WTC11 (cell line): ENCODE measurements around the gene ERP29. TPM values are rescaled to one million over a fixed set of nuclear protein-coding genes. Genes with fewer than 3 reads are reported as not detected.
A peak's percentile ranks its signal among the peaks of the same experiment; 100 is the strongest.

Experiments used
- ATAC-seq: fragments of 200-7000 bp; cut with Tn5 transposase; 2 replicates; pipeline ENCODE4 v1.10.0; 2021; ENCODE audit warnings: mild to moderate bottlenecking, moderate library complexity
- CTCF ChIA-PET: fragments of 300-600 bp; sonication (Branson Sonifier 250); formaldehyde crosslinking; loops from one replicate; lab custom pipeline; 2021; ENCODE audit warnings: antibody characterized with exemption; lab: Charles Lee
- POLR2A ChIA-PET: fragments of 350-600 bp; sonication (Branson Sonifier 250); formaldehyde crosslinking; loops from one replicate; lab custom pipeline; 2021; ENCODE audit warnings: antibody characterized with exemption; lab: Charles Lee
- DNase-seq: peaks from one replicate; pipeline ENCODE4 v3.0.0; 2021; ENCODE audit warnings: low spot score
- H3K27ac Mint-ChIP-seq: 2 replicates; pipeline ENCODE4 v1.8.0; 2021; ENCODE audit warnings: mixed read lengths
- H3K27me3 Mint-ChIP-seq: 2 replicates; pipeline ENCODE4 v1.8.0; 2021; ENCODE audit warnings: low read depth, mild to moderate bottlenecking, moderate library complexity, mixed read lengths
- H3K36me3 Mint-ChIP-seq: 2 replicates; pipeline ENCODE4 v1.8.0; 2021; ENCODE audit warnings: mixed read lengths
- H3K4me1 Mint-ChIP-seq: 2 replicates; pipeline ENCODE4 v1.8.0; 2022; ENCODE audit warnings: mixed read lengths
- H3K4me3 Mint-ChIP-seq: 2 replicates; pipeline ENCODE4 v1.8.0; 2021; ENCODE audit warnings: mild to moderate bottlenecking, moderate library complexity, mixed read lengths
- H3K9me3 Mint-ChIP-seq: 2 replicates; pipeline ENCODE4 v1.8.0; 2021; ENCODE audit warnings: mixed read lengths
- ELF4 ChIP-seq: sonication (generic); formaldehyde crosslinking; IDR thresholded peaks from 2 replicates; pipeline ENCODE4 v1.8.1; 2022; ENCODE audit warnings: low read depth, mild to moderate bottlenecking, moderate library complexity, missing genetic modification reagents
- GTF2I ChIP-seq: fragments of 250-450 bp; sonication (Bioruptor Pico); conservative IDR thresholded peaks from 2 replicates; pipeline ENCODE4 v1.4.0; 2021; ENCODE audit warnings: mild to moderate bottlenecking
- HMGA2 ChIP-seq: fragments of 250-450 bp; sonication (Bioruptor Pico); IDR thresholded peaks from 2 replicates; pipeline ENCODE4 v1.4.0; 2021; ENCODE audit warnings: mild to moderate bottlenecking, moderate library complexity
- JUN ChIP-seq: sonication (generic); formaldehyde crosslinking; IDR thresholded peaks from 2 replicates; pipeline ENCODE4 v1.8.0; 2023; ENCODE audit warnings: mild to moderate bottlenecking, missing genetic modification reagents
- MXD4 ChIP-seq: fragments of 250-450 bp; sonication (Bioruptor Pico); IDR thresholded peaks from 2 replicates; pipeline ENCODE4 v1.8.0; 2021; ENCODE audit warnings: mild to moderate bottlenecking, moderate library complexity, borderline replicate concordance
- NFE2L1 ChIP-seq: sonication (generic); formaldehyde crosslinking; IDR thresholded peaks from 2 replicates; pipeline ENCODE4 v1.8.1; 2023; ENCODE audit warnings: missing genetic modification reagents
- NR2C2 ChIP-seq: sonication (generic); formaldehyde crosslinking; IDR thresholded peaks from 2 replicates; pipeline ENCODE4 v1.8.0; 2022; ENCODE audit warnings: mild to moderate bottlenecking, missing genetic modification reagents
- PRRX2 ChIP-seq: fragments of 250-450 bp; sonication (Bioruptor Pico); IDR thresholded peaks from 2 replicates; pipeline ENCODE4 v1.8.0; 2021; ENCODE audit warnings: mild to moderate bottlenecking
- ZNF317 ChIP-seq: sonication (generic); formaldehyde crosslinking; IDR thresholded peaks from 2 replicates; pipeline ENCODE4 v1.8.1; 2023; ENCODE audit warnings: low read depth, mild to moderate bottlenecking, moderate library complexity, missing genetic modification reagents, borderline replicate concordance
- ZNF416 ChIP-seq: fragments of 250-450 bp; sonication (Bioruptor Pico); IDR thresholded peaks from 2 replicates; pipeline ENCODE4 v1.9.0; 2021; ENCODE audit warnings: mild to moderate bottlenecking, inconsistent platforms
- ZNF423 ChIP-seq: fragments of 250-450 bp; sonication (Bioruptor Pico); IDR thresholded peaks from 2 replicates; pipeline ENCODE4 v2.1.2; 2022; ENCODE audit warnings: mild to moderate bottlenecking, moderate library complexity
- ZNF671 ChIP-seq: fragments of 250-450 bp; sonication (Bioruptor Pico); IDR thresholded peaks from 2 replicates; pipeline ENCODE4 v1.8.0; 2021; ENCODE audit warnings: mild to moderate bottlenecking
- total RNA-seq: library from RNA; stranded (reverse); gene quantifications from 3 replicates; pipeline ENCODE4 v1.2.3, GENCODE V29; 2021
- TF ChIP-seq, protein P1 (sequence below): sonication (generic); formaldehyde crosslinking; conservative IDR thresholded peaks from 2 replicates; pipeline ENCODE4 v1.8.1; 2022; ENCODE audit warnings: mild to moderate bottlenecking, missing genetic modification reagents
- TF ChIP-seq, protein P2 (sequence below): sonication (generic); formaldehyde crosslinking; IDR thresholded peaks from 2 replicates; pipeline ENCODE4 v1.8.0; 2022; ENCODE audit warnings: mild to moderate bottlenecking, missing genetic modification reagents
- TF ChIP-seq, protein P3 (sequence below): fragments of 200-600 bp; IDR thresholded peaks from 2 replicates; pipeline ENCODE4 v1.8.0; 2022; ENCODE audit warnings: antibody characterized with exemption
- TF ChIP-seq, protein P4 (sequence below): sonication (generic); formaldehyde crosslinking; IDR thresholded peaks from 2 replicates; pipeline ENCODE4 v1.8.0; 2022; ENCODE audit warnings: mild to moderate bottlenecking, missing genetic modification reagents
- TF ChIP-seq, protein P5 (sequence below): sonication (generic); formaldehyde crosslinking; IDR thresholded peaks from 2 replicates; pipeline ENCODE4 v1.8.1; 2022; ENCODE audit warnings: mild to moderate bottlenecking, moderate library complexity, missing genetic modification reagents
- TF ChIP-seq, protein P6 (sequence below): fragments of 250-450 bp; sonication (Bioruptor Pico); conservative IDR thresholded peaks from 2 replicates; pipeline ENCODE4 v1.9.0; 2021; ENCODE audit warnings: mild to moderate bottlenecking
- TF ChIP-seq, protein P7 (sequence below): sonication (generic); formaldehyde crosslinking; IDR thresholded peaks from 2 replicates; pipeline ENCODE4 v1.8.1; 2023; ENCODE audit warnings: mild to moderate bottlenecking, moderate library complexity, missing genetic modification reagents

ERP29 gene
- total RNA-seq, 1 experiment from 2014 or later: 162 TPM

DNA sequence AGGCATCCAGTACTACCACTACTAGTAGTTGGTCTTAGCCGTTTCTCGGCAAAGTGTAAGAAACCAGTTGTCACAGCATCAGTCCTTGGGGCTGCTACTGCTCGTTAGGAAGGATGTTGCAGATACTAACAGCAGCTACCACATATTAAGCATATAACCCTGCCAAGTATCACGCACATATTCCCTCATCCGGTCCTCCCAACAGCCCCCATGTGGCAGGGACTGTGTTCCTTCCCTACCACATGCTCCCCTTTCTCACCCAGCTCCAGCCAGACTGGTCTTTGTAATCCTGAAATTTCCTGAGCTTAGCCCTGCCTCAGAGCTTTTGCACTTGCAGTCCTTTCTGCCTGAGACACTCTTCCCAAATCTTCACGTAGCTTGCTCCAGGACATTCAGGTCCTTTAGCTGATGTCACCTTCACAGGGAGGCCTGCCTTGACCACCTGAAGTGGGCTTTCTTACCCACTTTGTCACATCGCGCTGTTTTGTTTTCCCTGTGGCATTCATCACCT is 7.8 kb downstream of the ERP29 start:
- H3K9me3 Mint-ChIP-seq: peaks cover 4% of the 10 kb centered on the region
- no peak for DNase-seq
- ChIA-PET POLR2A (interaction anchor here (0.6 to 3.3 kb wide), 2 partner anchors 8 to 13 kb away, joined by 5 to 21 read pairs; partner anchors contain the start of genes ERP29 and TMEM116), CTCF (interaction anchor here (0.9 to 1.7 kb wide), 2 partner anchors 8 to 171 kb away, joined by 3 read pairs; partner anchors contain the start of genes ERP29 and TMEM116)
- H3K4me1 Mint-ChIP-seq: peaks cover 8% of the 10 kb centered on the region
- ATAC-seq: no peak
- H3K27ac Mint-ChIP-seq: peak overlapping the region; percentile 83
- no peaks in the 10 kb centered on the region for H3K27me3 Mint-ChIP-seq
- H3K4me3 Mint-ChIP-seq: no peak overlapping the region
- TF ChIP-seq ZNF416 (no peak), ZNF317 (CRISPR knock-in tag) (no peak), MXD4 (CRISPR knock-in tag) (no peak), GTF2I (no peak), ZNF423 (CRISPR knock-in tag) (no peak), ELF4 (no peak)
- TF ChIP-seq, protein P1, sequence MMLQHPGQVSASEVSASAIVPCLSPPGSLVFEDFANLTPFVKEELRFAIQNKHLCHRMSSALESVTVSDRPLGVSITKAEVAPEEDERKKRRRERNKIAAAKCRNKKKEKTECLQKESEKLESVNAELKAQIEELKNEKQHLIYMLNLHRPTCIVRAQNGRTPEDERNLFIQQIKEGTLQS (CRISPR knock-in tag): no peak
- TF ChIP-seq, protein P2, sequence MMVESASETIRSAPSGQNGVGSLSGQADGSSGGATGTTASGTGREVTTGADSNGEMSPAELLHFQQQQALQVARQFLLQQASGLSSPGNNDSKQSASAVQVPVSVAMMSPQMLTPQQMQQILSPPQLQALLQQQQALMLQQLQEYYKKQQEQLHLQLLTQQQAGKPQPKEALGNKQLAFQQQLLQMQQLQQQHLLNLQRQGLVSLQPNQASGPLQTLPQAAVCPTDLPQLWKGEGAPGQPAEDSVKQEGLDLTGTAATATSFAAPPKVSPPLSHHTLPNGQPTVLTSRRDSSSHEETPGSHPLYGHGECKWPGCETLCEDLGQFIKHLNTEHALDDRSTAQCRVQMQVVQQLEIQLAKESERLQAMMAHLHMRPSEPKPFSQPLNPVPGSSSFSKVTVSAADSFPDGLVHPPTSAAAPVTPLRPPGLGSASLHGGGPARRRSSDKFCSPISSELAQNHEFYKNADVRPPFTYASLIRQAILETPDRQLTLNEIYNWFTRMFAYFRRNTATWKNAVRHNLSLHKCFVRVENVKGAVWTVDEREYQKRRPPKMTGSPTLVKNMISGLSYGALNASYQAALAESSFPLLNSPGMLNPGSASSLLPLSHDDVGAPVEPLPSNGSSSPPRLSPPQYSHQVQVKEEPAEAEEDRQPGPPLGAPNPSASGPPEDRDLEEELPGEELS (CRISPR knock-in tag): no peak
- peaks cover 32% of the 10 kb centered on the region for H3K36me3 Mint-ChIP-seq

DNA sequence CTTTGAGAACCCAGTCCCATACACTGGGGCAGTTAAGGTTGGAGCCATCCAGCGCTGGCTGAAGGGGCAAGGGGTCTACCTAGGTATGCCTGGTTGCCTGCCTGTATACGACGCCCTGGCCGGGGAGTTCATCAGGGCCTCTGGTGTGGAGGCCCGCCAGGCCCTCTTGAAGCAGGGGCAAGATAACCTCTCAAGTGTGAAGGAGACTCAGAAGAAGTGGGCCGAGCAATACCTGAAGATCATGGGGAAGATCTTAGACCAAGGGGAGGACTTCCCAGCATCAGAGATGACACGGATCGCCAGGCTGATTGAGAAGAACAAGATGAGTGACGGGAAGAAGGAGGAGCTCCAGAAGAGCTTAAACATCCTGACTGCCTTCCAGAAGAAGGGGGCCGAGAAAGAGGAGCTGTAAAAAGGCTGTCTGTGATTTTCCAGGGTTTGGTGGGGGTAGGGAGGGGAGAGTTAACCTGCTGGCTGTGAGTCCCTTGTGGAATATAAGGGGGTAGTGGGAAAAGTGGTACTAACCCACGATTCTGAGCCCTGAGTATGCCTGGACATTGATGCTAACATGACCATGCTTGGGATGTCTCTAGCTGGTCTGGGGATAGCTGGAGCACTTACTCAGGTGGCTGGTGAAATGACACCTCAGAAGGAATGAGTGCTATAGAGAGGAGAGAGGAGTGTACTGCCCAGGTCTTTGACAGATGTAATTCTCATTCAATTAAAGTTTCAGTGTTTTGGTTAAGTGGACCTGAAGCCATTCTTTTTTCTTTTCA is 9.2 kb downstream of the ERP29 start:
- H3K27ac Mint-ChIP-seq: peak overlapping the region; percentile 55; the same call in 1 of the 2 replicates
- POLR2A ChIA-PET: interaction anchor here (3.3 kb wide), 1 partner anchor 9 kb away, joined by 21 read pairs; the partner anchor contains the start of genes ERP29 and TMEM116
- DNase-seq: no peak
- no peak for ATAC-seq
- H3K27me3 Mint-ChIP-seq: no peaks in the 10 kb centered on the region
- peaks cover 11% of the 10 kb centered on the region for H3K4me1 Mint-ChIP-seq
- H3K4me3 Mint-ChIP-seq: no peak overlapping the region
- H3K36me3 Mint-ChIP-seq: peaks cover 27% of the 10 kb centered on the region
- TF ChIP-seq, protein P3, sequence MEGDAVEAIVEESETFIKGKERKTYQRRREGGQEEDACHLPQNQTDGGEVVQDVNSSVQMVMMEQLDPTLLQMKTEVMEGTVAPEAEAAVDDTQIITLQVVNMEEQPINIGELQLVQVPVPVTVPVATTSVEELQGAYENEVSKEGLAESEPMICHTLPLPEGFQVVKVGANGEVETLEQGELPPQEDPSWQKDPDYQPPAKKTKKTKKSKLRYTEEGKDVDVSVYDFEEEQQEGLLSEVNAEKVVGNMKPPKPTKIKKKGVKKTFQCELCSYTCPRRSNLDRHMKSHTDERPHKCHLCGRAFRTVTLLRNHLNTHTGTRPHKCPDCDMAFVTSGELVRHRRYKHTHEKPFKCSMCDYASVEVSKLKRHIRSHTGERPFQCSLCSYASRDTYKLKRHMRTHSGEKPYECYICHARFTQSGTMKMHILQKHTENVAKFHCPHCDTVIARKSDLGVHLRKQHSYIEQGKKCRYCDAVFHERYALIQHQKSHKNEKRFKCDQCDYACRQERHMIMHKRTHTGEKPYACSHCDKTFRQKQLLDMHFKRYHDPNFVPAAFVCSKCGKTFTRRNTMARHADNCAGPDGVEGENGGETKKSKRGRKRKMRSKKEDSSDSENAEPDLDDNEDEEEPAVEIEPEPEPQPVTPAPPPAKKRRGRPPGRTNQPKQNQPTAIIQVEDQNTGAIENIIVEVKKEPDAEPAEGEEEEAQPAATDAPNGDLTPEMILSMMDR: no peak
- CTCF ChIA-PET: interaction anchor here (0.6 to 1.7 kb wide), 3 partner anchors 9 to 77 kb away, joined by 3 to 11 read pairs (median 5); partner anchors contain the start of genes ERP29 and TMEM116
- H3K9me3 Mint-ChIP-seq: no peaks in the 10 kb centered on the region

DNA sequence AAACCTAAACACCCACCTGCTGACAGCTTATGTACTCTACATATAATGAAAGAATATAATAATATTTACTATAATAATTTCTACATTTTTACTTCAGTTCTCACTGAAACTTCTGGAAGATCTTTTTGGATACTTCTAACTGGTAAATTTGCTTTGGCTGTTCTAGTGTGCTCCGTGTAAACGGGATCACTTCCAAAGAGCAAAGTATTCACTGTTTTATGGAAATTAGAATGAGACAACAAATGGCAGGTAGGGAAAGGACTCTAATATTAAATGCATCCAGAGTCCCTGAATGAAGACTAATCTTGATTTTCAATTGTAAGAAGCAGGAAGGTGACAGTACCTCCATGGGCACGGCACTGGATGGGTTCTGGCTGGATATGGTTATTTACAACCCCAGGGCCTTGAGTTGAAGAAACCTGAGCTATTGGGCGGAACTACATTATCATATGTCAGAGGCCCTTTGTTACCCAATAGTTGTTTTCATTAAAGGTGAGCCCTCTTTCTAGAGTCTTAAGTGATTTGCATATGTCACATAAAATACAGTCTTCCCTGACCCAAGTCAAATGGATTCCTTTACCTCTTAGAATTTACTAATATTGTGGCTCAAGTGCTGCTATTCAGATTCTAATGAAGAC is 10.7 kb downstream of the ERP29 start:
- no peak overlapping the region for H3K4me3 Mint-ChIP-seq
- no peaks in the 10 kb centered on the region for H3K27me3 Mint-ChIP-seq
- DNase-seq: no peak
- ChIA-PET CTCF (interaction anchor here (1.1 to 1.7 kb wide), 2 partner anchors 10 to 79 kb away, joined by 3 to 11 read pairs; partner anchors contain the start of genes ERP29 and TMEM116), POLR2A (interaction anchor here (3.3 kb wide), 1 partner anchor 11 kb away, joined by 21 read pairs; the partner anchor contains the start of genes ERP29 and TMEM116)
- H3K9me3 Mint-ChIP-seq: no peaks in the 10 kb centered on the region
- H3K4me1 Mint-ChIP-seq: peaks cover 11% of the 10 kb centered on the region
- H3K36me3 Mint-ChIP-seq: peaks cover 25% of the 10 kb centered on the region
- no peak overlapping the region for H3K27ac Mint-ChIP-seq
- ATAC-seq: peak; percentile 70
- no peak for TF ChIP-seq ZNF423 (CRISPR knock-in tag)
- TF ChIP-seq, protein P4, sequence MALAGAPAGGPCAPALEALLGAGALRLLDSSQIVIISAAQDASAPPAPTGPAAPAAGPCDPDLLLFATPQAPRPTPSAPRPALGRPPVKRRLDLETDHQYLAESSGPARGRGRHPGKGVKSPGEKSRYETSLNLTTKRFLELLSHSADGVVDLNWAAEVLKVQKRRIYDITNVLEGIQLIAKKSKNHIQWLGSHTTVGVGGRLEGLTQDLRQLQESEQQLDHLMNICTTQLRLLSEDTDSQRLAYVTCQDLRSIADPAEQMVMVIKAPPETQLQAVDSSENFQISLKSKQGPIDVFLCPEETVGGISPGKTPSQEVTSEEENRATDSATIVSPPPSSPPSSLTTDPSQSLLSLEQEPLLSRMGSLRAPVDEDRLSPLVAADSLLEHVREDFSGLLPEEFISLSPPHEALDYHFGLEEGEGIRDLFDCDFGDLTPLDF: no peak
- TF ChIP-seq NR2C2 (CRISPR knock-in tag): no peak
- TF ChIP-seq ZNF671 (CRISPR knock-in tag): no peak
- TF ChIP-seq PRRX2: no peak
- TF ChIP-seq, protein P5, sequence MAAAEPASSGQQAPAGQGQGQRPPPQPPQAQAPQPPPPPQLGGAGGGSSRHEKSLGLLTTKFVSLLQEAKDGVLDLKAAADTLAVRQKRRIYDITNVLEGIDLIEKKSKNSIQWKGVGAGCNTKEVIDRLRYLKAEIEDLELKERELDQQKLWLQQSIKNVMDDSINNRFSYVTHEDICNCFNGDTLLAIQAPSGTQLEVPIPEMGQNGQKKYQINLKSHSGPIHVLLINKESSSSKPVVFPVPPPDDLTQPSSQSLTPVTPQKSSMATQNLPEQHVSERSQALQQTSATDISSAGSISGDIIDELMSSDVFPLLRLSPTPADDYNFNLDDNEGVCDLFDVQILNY (CRISPR knock-in tag): no peak
- no peak for TF ChIP-seq JUN
- no peak for TF ChIP-seq NFE2L1
- TF ChIP-seq, protein P6, sequence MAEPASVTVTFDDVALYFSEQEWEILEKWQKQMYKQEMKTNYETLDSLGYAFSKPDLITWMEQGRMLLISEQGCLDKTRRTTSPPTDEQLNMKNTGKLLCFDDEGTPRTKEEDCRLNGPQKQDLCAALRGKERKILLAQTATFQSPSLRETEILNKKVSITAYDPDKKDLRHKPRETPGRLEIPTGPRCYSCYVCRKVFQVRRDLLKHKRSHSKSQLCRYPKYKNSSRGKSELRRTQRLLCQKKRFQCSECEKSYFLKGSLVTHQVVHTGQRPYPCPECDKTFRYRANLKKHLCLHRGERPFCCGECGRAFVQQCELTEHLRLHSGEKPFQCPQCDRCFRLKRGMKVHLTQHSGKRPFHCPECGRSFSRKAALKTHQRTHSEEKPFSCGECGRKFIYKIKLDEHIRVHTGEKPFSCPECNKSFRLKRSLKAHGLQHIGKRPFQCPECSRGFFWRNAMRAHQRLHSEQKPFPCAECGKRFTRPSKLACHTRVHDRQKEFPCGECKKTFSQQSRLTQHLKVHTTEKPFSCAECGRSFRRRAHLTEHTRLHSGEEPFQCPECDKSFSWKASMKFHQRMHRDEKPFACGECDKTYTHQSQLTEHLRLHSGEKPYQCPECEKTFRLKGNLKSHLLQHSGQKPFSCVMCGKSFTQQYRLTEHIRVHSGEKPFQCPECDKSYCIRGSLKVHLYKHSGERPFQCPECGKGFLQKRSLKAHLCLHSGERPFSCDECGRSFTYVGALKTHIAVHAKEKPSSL: no peak
- TF ChIP-seq HMGA2 (CRISPR knock-in tag): no peak
- TF ChIP-seq, protein P7, sequence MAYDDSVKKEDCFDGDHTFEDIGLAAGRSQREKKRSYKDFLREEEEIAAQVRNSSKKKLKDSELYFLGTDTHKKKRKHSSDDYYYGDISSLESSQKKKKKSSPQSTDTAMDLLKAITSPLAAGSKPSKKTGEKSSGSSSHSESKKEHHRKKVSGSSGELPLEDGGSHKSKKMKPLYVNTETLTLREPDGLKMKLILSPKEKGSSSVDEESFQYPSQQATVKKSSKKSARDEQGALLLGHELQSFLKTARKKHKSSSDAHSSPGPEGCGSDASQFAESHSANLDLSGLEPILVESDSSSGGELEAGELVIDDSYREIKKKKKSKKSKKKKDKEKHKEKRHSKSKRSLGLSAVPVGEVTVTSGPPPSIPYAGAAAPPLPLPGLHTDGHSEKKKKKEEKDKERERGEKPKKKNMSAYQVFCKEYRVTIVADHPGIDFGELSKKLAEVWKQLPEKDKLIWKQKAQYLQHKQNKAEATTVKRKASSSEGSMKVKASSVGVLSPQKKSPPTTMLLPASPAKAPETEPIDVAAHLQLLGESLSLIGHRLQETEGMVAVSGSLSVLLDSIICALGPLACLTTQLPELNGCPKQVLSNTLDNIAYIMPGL (CRISPR knock-in tag): no peak
